Forelimb muscle (tissue), 1 donor: ENCODE results near the gene OAT. TPM values are rescaled to one million over a fixed set of nuclear protein-coding genes. Genes with fewer than 3 reads are reported as not detected.
"Not testable (repeated sequence)": the region's sequence is repeated elsewhere in the genome, so short reads cannot be mapped to it uniquely, and the experiment has no call there.

Source experiments
- DNase-seq: peaks from one replicate; pipeline ENCODE4 v3.0.0-alpha.2; 2013; ENCODE audit warnings: low read depth
- polyA plus RNA-seq: library from polyadenylated mRNA; unstranded; fragments of 120-200 nt; gene quantifications from one replicate; pipeline ENCODE4 v1.2.1, GENCODE V29; 2013; ENCODE audit not compliant: insufficient read length

The OAT gene
- polyA plus RNA-seq, 1 donor: 57.2 TPM

DNA sequence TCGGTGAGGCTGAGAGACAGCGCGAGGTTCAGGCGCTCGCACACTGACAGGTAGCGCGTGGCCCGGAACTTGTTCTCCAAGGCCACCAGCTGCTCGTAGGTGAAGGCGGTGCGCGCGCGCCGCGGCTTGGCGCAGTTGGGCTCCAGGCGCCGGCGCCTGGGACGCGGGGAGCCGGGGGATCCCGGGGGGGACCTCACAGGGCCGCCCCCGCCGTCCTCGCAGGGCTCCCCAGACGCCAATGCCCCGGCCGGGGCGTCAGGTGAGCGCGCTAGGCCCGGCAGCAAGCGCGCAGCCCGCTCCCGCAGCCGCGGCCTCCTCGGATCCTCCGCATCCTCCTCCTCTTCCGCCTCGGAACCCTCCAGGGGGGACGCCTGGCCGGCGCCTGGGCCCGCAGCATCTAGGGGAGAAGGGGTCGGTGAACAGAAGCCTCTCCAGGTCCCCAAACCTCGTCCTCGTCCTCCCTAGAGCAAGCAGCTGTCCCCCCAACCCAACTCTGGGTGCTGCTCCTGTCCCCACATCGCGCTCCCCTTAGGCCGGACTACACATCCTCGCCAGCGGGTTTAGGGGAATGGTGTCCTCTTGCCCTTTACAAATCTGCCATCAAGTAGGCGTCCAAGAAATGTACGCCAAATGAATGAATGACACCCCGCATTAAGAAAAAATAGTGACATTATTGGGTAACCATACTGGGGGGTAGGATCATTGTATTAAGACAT is 29.2 kb upstream of the OAT start:
- DNase-seq: no peak

DNA sequence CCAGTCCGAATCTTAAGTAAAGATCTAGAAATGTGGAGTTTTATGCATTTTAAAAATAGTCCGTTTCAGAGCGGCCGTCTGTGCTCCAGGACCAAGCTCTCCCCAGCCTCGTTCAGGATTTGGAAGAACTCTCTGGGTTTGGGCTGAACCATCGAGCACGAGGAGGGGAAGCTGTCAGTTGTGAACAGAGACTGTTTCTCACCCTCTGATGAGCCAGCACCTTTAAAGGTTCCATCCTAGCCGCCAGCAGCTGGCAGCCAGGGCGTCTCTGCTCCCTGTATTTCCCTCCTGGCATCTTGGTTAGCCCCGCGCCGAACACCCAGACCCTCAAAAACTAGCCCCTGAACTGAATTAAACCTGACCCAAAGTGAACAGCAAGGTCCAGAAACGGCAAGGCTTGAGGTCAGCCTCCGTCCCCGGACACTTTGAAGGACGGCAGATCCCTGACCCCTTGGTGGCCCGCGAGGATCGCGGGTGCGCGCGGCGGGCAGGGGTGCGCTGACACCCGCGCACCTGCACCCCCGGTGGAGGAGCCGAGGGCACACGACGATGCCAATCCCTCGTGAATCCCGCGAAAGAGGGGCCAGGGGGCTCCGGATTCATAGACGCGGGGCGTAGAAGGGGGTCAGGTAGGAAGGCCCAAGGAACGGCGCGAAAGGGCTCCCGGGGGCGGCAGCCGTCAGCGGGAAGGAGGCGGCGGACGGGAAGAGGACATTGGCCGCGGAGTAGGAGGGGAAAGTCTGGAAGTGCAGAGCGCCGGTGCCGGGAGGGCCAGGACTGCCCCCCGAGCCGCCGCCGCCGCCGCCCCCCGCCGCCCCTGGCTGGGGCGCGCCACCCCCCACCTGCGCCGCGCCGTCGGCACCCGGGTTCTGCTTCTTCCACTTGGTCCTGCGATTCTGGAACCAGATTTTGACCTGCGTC is 28.4 kb upstream of the OAT start:
- no peak for DNase-seq

DNA sequence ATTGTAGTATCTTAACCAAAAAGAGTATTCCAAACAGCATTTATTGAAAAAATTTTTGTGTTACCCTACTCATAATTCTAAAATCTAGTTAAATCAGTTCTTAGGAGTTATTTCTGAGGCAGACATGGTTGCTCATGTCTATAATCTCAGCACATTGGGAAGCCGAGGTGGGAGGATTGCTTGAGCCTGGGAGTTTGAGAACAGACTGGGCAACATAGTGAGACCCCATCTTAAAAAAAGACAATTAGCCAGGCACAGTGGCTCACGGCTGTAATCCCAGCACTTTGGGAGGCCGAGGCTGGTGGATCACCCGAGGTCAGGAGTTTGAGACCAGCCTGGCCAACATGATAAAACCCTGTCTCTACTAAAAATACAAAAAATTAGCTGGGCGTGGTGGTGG is 23.0 kb upstream of the OAT start:
- not testable (repeated sequence) for DNase-seq

DNA sequence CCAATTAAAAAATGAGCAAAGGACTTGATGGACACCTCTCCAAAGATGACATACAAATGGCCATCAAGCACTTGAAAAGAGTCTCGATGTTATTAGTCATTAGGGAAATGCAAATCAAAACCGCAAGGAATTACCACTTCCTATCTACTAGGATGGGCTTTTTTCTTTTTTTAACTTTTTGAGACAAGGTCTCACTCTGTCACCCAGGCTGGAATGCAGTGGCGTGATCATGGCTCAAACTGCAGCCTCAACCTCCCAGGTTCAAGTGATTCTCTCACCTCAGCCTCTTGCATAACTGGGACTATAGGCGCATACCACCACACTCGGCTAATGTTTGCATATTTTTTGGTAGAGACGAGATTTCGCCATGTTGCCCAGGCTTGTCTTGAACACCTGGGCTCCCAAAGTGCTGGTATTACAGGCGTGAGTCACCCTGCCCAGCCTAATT is 17.5 kb upstream of the OAT start:
- DNase-seq: no peak

DNA sequence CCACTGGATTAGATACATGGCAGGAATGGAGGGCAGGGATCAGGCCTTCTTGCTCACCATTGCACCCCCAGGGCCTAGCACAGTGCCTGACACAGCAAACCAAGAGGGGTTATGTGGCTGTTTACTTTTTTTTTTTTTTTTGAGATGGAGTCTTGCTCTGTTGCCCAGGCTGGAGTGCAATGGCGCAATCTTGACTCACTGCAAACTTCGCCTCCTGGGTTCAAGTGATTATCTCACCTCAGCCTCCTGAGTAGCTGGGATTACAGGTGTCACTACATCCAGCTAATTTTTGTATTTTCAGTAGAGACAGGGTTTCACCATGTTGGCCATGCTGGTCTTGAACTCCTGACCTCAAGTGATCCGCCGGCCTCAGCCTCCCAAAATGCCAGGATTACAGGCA is 17.0 kb upstream of the OAT start:
- DNase-seq: not testable (repeated sequence)

DNA sequence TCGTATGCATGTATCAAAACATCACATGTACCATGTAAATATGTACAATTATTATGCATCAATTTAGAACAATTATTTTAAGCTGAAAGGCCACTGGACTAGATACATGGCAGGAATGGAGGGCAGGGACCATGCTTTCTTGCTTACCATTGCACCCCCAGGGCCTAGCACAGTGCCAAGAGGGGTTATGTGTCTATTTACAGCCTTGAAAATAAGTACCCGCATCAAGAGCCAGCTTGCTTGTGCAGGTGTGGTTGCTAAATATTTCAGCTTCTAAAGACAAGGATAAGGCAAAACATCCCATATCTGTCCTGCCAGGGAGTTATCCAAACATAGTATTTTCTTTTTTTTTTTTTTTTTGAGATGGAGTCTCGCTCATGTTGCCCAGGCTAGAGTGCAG is 14.7 kb upstream of the OAT start:
- DNase-seq: no peak

DNA sequence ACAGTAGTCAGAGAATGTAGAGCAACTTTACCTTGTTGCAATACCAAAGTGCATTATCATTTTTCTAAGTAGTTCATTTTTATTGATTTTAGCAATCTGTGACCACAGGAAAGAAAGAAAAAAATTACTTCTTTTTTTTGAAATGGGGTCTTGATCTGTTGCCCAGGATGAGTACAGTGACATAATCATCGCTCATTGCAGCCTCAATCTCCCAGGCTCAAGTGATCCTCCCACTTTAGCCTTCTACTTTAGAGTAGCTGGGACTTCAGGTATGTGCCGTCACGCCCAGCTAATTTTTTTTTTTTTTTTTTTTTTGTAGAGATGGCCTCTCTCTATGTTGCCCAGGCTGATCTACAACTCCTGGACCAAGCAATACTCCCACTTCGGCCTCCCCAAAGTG is 11.4 kb upstream of the OAT start:
- no peak for DNase-seq

DNA sequence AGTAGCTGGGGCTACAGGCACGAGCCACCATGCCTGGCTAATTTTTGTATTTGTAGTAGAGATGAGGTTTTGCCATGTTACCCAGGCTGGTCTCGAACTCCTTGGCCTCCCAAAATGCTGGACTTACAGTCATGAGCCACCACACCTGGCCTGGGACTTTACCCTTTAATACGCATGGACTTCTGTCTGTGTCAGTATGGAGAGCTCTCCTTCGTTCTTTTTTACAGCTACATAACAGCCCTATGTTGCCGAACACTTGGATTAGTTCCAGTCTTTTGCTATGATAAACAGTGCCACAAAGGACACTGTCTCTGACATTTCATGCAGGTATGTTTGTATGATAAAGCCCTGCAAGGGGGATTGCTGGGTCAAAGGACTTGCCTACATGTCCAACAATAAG is 10.9 kb upstream of the OAT start:
- no peak for DNase-seq

DNA sequence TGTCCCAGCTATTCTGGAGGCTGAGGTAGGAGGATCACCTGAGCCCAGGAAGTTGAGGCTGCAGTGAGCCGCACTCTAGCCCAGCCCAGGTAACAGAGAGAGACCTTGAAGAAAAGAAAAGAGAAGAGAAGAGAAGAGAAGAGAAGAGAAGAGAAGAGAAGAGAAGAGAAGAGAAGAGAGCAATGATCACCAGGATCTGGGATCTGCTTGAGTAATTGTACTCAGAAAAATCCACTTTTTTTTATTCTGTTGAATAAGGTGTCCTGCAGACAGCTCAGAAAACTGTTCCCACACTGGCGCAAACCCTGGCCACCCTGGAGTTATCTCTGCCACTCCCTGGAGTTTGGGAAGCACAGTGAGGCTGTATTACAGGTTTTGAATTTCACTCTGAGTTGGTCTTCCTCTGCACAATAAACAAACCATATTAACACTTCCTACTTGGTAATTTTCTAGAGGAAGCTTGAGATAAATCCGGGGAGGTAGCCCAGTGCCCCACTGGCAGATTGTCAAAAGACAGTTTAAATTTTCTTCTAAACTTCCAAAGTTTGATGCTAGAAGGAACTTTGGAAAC is 9.6 kb upstream of the OAT start:
- no peak for DNase-seq

DNA sequence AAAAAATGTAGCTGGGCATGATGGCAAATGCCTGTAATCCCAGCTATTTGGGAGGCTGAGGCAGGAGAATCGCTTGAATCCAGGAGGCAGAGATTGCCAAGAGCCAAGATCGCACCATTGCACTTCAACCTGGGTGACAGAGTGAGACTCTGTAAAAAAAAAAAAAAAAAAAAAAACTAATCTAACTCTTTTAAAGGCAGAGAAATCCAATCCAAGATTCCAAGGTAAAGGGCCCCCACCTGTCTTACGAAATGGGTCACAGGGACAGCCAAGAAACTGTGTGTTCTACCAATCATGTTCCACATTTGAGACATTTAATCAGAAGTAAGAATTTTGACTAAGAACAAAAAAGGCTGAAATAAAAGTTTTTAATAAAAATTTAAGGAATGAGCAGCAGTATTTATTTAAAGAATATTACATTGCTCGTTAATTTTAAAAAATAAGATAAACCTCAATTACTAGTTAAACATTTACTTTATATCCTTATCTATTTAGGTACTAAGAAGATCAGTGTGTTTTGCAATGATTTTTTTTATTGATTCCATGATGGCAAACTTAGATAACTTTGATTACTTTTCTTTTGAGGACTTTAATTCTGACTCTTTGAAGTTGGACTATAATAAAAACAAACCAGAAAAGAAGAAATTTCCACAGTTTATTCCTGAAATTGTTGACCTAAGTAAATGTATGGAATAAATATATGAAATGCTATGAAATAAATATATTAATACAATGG is 6.7 kb upstream of the OAT start:
- no peak for DNase-seq

DNA sequence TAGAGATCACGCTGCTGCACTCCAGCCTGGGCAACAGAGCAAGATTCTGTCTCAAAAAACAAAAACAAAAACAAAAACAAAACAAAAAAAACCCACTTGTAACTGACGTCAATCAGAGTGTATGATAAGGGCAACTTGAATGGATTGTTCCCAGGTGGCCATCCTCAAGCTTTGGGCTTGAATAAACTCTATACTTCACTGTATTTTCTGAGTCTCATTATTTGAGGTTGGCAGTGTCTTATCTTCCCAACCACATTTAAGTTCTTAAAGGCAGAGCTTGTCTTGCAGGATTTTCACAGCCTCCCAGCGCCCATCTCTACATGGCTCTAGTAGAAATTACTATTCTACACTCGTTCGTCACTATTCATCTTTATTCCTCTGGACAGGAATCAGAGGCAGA is 5.1 kb upstream of the OAT start:
- no peak for DNase-seq

DNA sequence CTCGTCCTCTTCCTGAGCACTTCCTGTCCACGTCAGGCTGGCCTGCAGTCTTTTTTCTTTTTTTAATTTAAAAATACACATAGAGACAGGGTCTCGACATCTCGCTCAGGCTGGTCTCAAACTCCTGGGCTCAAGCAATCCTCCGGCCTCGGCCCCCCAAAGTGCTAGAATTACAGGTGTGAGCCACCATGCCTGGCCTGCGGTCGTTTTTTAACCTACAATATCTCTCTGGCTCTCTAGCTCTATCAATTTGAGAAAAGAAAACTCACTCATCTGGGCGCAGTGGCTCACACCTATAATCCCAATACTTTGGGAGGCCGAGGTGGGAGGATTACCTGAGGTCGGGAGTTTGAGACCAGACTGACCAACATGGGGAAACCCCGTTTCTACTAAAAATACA is 4.0 kb upstream of the OAT start:
- no peak for DNase-seq

DNA sequence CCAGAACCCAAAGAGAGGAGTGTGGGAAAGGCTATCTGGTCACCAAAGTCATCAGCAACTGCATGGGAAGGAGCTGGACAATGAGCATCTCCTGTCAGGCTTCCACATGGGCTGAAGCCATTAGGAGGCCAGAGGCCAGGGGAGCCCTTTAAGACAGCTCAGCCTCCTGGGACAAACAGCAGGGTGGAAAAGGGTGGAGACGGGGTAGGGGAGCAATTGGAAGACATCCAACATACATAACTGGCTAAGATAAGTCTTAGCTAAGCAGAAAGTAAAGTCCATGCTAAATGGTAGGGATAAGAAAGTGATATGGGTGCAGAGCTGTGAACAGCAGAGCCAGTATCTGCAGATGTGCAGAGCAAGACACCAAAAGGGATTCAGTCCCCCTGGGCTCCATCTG is 1.5 kb upstream of the OAT start:
- no peak for DNase-seq

DNA sequence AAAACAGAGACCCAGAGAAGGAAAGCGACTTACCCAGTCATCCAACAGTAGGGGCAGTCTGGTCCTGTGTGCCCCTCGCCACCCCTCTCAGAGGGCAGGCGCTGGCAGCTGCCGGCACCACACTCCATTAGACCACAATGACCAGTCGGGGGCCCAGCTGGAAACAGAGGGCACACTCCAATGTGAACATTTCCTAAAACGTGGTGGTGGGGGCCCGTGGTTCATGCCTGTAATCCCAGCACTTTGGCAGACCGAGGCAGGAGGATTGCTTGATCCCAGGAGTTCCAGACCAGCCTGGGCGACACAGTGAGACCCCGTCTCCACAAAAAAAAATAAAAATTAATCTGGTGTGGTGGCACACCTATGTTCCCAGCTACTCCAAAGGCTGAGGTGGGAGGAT is 912 bp upstream of the OAT start:
- DNase-seq: no peak

DNA sequence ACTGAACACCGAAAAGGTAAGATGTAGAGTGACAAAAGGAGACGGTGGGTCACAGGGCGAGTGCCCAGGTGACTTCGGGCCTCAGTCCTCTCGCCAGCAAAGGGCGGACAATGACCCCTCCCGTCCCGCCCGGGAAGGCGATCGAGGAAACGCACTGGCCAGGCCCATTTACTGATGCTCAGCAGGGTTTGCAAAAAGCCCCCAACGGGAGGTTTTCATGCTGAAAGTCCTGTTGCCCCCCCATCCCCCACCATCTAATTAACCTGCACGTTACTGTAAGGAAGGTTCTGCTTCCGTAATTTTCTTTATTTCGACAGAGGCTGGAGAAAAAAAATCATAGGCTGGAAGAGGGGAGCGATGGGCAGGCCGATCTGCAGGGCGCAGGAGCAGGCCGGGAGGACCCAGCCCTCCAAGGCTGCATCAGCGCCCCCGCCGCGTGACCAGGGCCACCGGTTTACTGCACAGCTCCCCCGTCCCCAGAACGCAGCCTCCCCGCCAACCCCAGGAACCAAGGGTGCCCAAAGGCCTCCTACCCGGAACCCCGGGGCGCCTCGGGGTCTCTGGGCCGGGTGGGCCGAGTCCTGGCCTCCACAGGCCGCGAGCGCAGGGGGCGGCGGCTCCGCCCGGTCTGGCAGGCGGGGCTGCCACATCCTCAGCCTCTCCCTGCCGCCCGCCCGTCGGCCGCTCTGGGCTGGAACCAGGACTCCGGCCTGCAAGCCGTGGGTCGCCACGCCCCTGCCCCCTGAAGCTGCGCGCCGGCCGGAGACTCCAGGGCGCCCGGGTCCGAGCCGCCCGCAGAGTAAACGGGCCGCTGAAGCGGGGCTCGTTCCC is 613 bp downstream of the OAT start:
- no peak for DNase-seq

DNA sequence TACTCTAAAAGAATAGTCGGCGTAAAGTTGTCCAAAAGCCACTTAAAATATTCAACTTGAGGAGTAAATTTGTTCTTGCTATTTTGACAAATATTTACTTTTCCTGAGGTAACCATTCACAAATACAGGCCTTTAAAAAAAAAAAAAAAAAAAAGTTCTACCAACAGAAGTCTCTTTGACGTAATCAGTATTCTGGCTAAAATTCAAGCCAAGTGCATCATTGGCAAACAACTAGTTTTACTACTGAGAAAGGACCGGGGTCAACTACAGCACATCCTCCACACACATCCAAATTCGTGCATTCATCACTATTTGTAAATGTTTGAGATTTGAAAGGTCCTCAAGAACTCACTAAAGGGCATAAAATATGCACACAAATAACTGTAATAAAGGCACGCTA is 2.0 kb downstream of the OAT start:
- no peak for DNase-seq

DNA sequence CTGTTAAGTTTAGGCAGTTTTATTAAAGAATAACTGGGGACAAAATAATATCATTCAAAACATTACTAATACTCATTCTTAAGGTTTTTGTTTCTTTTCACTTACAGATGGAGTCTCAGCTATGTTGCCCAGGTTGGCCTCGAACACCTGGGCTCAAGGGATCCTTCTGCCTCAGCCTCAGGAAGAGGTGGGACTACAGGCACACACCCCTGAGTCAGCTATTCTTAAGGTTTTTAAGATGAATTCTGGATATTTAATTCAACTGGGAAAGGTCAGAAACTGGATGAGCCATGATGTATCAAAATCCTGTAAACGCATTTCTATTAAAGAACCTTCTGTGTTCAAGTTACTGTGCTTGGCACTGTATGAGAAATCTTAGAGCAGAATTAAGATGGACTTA is 3.5 kb downstream of the OAT start:
- DNase-seq: no peak

DNA sequence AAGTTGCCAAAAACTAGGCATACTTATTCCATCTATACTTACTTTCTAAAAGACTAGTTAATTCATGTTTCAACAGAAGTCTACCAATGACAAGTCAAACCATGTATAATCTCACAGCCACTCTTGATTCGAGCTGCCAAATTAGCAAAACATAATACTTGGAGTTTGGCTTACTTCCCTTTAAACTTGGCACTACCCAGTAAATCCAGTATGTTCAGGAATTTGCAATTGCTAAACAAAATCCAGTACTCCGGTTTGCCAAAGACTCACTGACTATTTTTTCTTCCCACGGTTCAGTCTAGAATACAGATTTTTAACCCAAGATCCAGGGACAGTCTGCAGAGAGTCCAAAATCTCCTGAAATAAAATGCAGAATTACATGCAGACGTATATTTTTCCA is 4.6 kb downstream of the OAT start:
- no peak for DNase-seq

DNA sequence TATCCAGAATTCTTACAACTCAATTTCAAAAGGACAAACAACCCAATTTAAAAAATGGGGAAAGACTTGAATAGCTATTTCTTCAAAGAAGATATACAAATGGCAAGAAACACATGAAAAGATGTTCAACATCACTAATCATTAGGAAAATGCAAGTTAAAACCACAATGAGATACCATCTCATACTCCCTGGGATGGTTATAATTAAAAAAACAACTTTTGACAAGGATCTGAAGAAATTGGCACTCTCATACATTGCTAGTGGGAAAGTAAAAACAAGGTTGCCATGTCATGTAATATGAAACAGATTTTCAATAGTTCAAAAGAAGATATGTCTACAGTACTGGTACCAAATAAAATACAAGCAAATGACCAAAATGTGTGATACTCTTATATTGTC is 9.0 kb downstream of the OAT start:
- no peak for DNase-seq

DNA sequence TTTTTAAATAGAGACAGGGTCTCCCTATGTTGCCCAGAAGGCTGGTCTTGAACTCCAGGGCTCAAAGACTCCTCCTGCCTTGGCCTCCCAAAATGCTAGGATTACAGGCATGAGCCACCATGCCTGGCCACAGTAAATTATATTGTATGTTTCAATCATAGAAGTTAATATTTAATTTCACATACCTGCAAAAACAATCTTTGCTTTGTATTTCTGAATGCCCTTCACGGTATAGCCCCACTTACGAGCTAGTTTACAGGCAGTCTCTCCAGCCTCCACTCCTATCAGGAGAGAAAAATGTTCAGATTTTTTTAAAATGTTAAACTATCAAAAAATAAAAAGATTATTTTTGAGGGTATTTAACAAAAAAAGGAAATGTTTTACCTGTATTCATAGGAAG is 10.4 kb downstream of the OAT start:
- DNase-seq: no peak

DNA sequence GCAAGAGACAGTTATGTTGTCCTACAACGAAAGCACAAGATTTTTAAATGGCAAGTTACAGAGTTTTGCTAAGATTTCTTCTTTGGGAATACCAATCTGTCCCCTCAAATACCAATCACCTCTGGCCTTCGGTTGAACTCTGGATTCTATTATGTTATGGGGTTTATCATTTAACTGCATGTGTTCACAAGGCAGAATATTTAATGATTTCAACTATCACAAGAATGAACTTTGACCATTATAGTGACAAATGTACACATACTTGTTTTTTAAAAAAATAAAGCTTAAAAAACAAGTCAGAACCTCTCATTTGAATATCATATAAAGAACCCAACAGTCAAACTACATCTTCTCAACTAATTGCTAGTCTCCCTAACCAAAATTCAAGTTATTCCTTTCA is 11.3 kb downstream of the OAT start:
- DNase-seq: no peak
